Occipital lobe (tissue), 2 donors: ENCODE measurements around the gene SPRYD7. TPM values are rescaled to one million over a fixed set of nuclear protein-coding genes. Genes with fewer than 3 reads are reported as not detected.
A peak's percentile ranks its signal among the peaks of the same experiment; 100 is the strongest.

ENCODE experiments used
- small RNA-seq: library from RNA; depleted of rRNA; stranded (forward); fragments of <200 nt; gene quantifications from one replicate; pipeline ENCODE3, GENCODE V24; 2014
- total RNA-seq: library from RNA; depleted of rRNA; stranded (reverse); fragments of >200 nt; gene quantifications from one replicate; pipeline ENCODE4 v1.2.3, GENCODE V29; 2014

SPRYD7 gene
- total RNA-seq, 1 donor from 2014 or later, result 12.0 TPM

Small RNA genes lying within 50 kb of the gene (small RNA-seq; reads per million reads assigned to genes)
- not detected for gene RNY4P30
- 1.0 reads per million, percentile 74 among the genes with 10 or more reads in this experiment for gene RNY4P9

Other genes with a start within 250 kb of the SPRYD7 start
- 40.4 TPM for gene EBPL, start 244.9 kb downstream of the SPRYD7 start, total RNA-seq
- gene KPNA3, start 143.7 kb downstream of the SPRYD7 start, total RNA-seq, result 70.5 TPM
- 143 TPM for gene TRIM13, start 60.7 kb upstream of the SPRYD7 start, total RNA-seq
- 20.7 TPM for gene KCNRG, start 79.1 kb upstream of the SPRYD7 start, total RNA-seq